ENCODE measurements around the gene PDSS2. TPM values are rescaled to one million over a fixed set of nuclear protein-coding genes. Genes with fewer than 3 reads are reported as not detected.

The PDSS2 gene
- total RNA-seq, 1 experiment from 2014 or later = 17.7 TPM

DNA sequence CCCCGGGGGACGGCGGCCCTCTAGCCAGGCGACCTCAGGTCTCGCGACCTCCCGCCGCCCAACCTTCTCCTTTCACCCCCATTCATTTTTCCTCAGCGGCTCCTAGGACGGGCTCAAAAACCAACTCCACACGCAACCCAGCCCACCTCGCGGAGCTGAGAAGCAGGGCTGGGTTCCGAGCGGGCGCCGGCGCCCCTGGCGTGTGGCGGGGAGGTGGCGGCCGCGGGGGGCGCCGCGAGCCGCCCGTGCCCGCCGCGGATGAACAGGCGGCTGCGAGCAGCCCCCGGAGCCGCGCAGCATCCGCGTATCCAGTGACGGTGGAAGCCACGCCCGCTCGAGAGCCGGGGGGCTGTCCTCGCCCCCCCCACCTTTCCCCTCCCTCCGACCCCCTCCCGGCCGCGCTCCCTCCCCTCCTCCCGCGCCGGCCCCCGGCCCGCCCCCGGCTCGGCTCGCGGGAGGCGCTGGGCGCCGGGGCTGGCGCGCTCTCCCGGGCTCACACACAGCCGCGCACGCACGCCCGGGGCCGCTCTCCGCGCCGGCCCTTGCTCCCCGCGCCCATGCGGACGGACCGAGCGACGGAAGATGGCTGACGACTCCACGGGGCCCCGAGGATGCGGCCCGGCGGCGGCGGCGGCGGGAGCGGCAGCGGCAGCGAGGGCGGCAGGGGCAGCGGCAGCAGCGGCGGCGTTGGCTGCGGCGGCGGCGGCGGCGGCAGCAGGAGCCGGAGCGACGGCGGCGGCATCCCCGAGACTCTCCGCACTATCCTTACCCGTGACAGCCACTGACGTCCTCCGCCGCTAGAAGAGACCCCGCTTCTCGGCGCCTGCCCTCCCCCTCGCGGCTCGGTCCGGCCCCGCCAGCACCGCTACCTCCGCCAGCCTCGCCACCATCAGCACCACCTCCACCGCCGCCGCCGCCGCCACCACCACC is 30.5 kb upstream of the PDSS2 start, which contains the start of gene SOBP:
TSS of gene SOBP (plus strand) at position 482 of the 930 bp plus-strand sequence. CDS start 500 bp downstream, outside the sequence.
- ATAC-seq = peak; percentile 80
- no TSS peak for BruUV-seq (replicated peaks)
- Histone ChIP-seq H3K27me3 (ENCODE audit: control insufficient read depth, insufficient read depth, low read length) (peaks cover 4% of the 10 kb centered on the region; the same call in 1 of the 2 replicates), H3K4me1 (ENCODE audit: control insufficient read depth, insufficient read depth, low read length) (peaks cover 40% of the 10 kb centered on the region), H3K27ac (ENCODE audit: low read length) (peak within 1 kb of the TSS; percentile 65), H3K9me3 (ENCODE audit: control insufficient read depth, insufficient read depth, low read depth, low read length) (no peaks in the 10 kb centered on the region), H3K4me3 (ENCODE audit: low read depth in 2 of 2, low read length in 2 of 2) (peak within 1 kb of the TSS; percentile 78 to 86), H3K36me3 (ENCODE audit: control insufficient read depth, insufficient read depth, low read length) (no peaks in the 10 kb centered on the region)
- intact Hi-C loops (cut with micrococcal nuclease; ENCODE audit: unreplicated experiment) (loop anchor here (5.0 kb wide), 1 partner anchor 167 kb away; no protein-coding TSS in a partner anchor), in situ Hi-C loops (cut with HindIII; ENCODE audit: low pct_unique_long_range_greater_than_20kb, low sequenced_read_pairs) (no loop called here)
- DNase-seq (ENCODE audit: low read depth, low spot score) = no peak
- ChIA-PET POLR2A (interaction anchor here (0.5 kb wide), 1 partner anchor 162 kb away, joined by 3 read pairs; no protein-coding TSS in a partner anchor), CTCF (no interaction called here)
- TF ChIP-seq TCF7L2 (IDR thresholded peaks at IDR 0.05; ENCODE audit: low read depth, low read length) (0 out of 2 replicates have a peak, but pooled peaks have one; percentile 10), POLR2AphosphoS5 (IDR thresholded peaks at IDR 0.05; ENCODE audit: low read depth, low read length) (no peak), SIN3A (IDR thresholded peaks at IDR 0.05; ENCODE audit: borderline replicate concordance, insufficient read depth, low read depth, low read length) (peak; percentile 26; the same call in 1 of the 2 replicates)
- TF ChIP-seq, protein P1, sequence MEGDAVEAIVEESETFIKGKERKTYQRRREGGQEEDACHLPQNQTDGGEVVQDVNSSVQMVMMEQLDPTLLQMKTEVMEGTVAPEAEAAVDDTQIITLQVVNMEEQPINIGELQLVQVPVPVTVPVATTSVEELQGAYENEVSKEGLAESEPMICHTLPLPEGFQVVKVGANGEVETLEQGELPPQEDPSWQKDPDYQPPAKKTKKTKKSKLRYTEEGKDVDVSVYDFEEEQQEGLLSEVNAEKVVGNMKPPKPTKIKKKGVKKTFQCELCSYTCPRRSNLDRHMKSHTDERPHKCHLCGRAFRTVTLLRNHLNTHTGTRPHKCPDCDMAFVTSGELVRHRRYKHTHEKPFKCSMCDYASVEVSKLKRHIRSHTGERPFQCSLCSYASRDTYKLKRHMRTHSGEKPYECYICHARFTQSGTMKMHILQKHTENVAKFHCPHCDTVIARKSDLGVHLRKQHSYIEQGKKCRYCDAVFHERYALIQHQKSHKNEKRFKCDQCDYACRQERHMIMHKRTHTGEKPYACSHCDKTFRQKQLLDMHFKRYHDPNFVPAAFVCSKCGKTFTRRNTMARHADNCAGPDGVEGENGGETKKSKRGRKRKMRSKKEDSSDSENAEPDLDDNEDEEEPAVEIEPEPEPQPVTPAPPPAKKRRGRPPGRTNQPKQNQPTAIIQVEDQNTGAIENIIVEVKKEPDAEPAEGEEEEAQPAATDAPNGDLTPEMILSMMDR (IDR thresholded peaks at IDR 0.05) = no peak; the same call in 1 of the 2 replicates

DNA sequence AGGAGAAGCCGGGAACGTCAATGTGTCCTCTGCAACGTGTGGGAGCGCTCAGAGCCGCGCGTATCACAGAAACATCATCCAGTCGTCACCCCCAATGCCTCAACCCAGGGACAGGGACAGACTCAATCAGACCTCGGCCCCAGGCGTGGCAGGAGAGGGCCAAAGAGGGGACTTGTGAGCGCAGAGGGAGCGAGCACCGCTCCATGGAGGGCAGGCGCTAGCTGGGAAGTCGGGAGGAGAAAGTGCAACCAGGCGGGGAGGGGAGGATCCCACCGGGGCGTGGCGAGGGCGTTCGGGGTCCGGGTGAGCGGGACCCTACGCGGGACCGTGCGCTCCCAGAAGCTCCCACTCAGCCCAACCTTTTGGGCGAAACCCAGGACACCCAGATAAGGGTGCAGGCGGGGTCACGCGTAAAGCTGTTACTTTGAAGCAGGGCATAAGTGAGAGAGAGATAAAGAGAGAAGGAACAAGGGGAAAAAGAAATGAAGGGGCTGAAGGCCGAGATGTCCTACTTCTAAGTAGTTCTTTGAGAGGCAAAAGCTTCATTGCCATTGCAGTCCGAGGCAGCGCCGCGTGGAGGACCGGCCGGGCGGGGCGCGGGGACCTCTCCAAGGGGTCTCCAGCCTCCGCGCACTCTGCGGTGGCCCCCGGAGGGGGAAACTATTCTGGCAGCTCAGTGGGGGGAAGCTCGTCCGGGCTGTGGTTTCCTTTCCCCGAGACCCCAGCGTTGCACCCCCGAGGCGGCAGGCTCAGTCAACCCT is 29.7 kb upstream of the PDSS2 start:
- ATAC-seq = peak; percentile 68
- Histone ChIP-seq H3K9me3 (ENCODE audit: control insufficient read depth, insufficient read depth, low read depth, low read length) (no peaks in the 10 kb centered on the region), H3K36me3 (ENCODE audit: control insufficient read depth, insufficient read depth, low read length) (no peaks in the 10 kb centered on the region), H3K27me3 (ENCODE audit: control insufficient read depth, insufficient read depth, low read length) (peaks cover 6% of the 10 kb centered on the region; the same call in 1 of the 2 replicates), H3K4me1 (ENCODE audit: control insufficient read depth, insufficient read depth, low read length) (peaks cover 32% of the 10 kb centered on the region), H3K4me3 (ENCODE audit: low read depth in 2 of 2, low read length in 2 of 2) (peak overlapping the region; percentile 78 to 86), H3K27ac (ENCODE audit: low read length) (peak overlapping the region; percentile 63)
- DNase-seq (ENCODE audit: low read depth, low spot score) = no peak
- TF ChIP-seq POLR2AphosphoS5 (IDR thresholded peaks at IDR 0.05; ENCODE audit: low read depth, low read length) (0 out of 2 replicates have a peak, but pooled peaks have one; percentile 17), TCF7L2 (IDR thresholded peaks at IDR 0.05; ENCODE audit: low read depth, low read length) (0 out of 2 replicates have a peak, but pooled peaks have one; percentile 22), SIN3A (IDR thresholded peaks at IDR 0.05; ENCODE audit: borderline replicate concordance, insufficient read depth, low read depth, low read length) (0 out of 2 replicates have a peak, but pooled peaks have one; percentile 31)
- TF ChIP-seq, protein P2, sequence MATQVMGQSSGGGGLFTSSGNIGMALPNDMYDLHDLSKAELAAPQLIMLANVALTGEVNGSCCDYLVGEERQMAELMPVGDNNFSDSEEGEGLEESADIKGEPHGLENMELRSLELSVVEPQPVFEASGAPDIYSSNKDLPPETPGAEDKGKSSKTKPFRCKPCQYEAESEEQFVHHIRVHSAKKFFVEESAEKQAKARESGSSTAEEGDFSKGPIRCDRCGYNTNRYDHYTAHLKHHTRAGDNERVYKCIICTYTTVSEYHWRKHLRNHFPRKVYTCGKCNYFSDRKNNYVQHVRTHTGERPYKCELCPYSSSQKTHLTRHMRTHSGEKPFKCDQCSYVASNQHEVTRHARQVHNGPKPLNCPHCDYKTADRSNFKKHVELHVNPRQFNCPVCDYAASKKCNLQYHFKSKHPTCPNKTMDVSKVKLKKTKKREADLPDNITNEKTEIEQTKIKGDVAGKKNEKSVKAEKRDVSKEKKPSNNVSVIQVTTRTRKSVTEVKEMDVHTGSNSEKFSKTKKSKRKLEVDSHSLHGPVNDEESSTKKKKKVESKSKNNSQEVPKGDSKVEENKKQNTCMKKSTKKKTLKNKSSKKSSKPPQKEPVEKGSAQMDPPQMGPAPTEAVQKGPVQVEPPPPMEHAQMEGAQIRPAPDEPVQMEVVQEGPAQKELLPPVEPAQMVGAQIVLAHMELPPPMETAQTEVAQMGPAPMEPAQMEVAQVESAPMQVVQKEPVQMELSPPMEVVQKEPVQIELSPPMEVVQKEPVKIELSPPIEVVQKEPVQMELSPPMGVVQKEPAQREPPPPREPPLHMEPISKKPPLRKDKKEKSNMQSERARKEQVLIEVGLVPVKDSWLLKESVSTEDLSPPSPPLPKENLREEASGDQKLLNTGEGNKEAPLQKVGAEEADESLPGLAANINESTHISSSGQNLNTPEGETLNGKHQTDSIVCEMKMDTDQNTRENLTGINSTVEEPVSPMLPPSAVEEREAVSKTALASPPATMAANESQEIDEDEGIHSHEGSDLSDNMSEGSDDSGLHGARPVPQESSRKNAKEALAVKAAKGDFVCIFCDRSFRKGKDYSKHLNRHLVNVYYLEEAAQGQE (IDR thresholded peaks at IDR 0.05; ENCODE audit: insufficient read depth in 1 of 2, low read depth in 2 of 2, low read length in 1 of 2) = no peak
- in situ Hi-C loops (cut with HindIII; ENCODE audit: low pct_unique_long_range_greater_than_20kb, low sequenced_read_pairs) = no loop called here
- intact Hi-C loops (cut with micrococcal nuclease; ENCODE audit: unreplicated experiment) = no loop called here
- CTCF ChIA-PET = interaction anchor here (0.8 to 1.1 kb wide), 2 partner anchors 30 to 358 kb away, joined by 3 to 4 read pairs; partner anchors contain the start of gene PDSS2
- BruUV-seq (replicated peaks) = no TSS peak
- POLR2A ChIA-PET = interaction anchor here (0.5 kb wide), 1 partner anchor 163 kb away, joined by 3 read pairs; no protein-coding TSS in a partner anchor

All from Panc1 (cell line).